Measurements from ENCODE around the gene PSMD3. TPM values are rescaled to one million over a fixed set of nuclear protein-coding genes. Genes with fewer than 3 reads are reported as not detected.

Gene PSMD3
- polyA plus RNA-seq, 2 of the 4 experiments (the other 2 are of a cell fraction): 87.7 to 193 TPM

DNA sequence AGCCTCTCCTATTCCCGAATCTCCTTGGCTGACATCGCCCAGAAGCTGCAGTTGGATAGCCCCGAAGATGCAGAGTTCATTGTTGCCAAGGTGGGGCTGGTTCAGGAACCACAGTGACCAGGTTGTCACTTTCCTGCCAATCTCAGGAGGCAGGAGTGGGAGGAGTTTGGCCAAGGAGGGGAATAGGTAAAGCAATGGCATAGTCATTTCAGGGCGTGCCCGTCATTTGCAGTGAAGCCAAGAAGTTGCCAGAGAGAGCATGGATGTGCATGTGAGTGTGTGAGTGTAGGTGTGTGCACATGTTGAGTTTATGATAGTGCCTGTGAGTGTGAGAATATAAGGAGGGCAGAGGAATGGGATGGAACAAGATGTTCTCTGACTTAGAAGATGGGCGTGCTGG lies 14.8 kb downstream of the PSMD3 start (continued):
- TF ChIP-seq EHMT2 (IDR thresholded peaks at IDR 0.05; ENCODE audit: low read depth) (no peak), RAD21 (conservative IDR thresholded peaks at IDR 0.05 in 1 of 2, IDR thresholded peaks at IDR 0.05 in 1 of 2) (no peak)

- Histone ChIP-seq H3K4me3 (no peak overlapping the region), H3K27ac (no peak overlapping the region), H3K4me2 (no peak overlapping the region), H3K9me3 (no peaks in the 10 kb centered on the region), H3K4me1 (no peaks in the 10 kb centered on the region)
- no peak for TF ChIP-seq KDM1A (IDR thresholded peaks at IDR 0.05; ENCODE audit: low read depth)
- TF ChIP-seq POLR2AphosphoS2 (conservative IDR thresholded peaks at IDR 0.05; ENCODE audit: low read length): no peak
- ATAC-seq (no peak), FAIRE-seq (no peak), DNase-seq (ENCODE audit: low read depth in 1 of 2, low spot score in 1 of 2) (no peak)
- WGBS (ENCODE audit: missing lambda C conversion rate): 95% methylated on average over 8 of the region's 8 CpGs
- ChIA-PET POLR2A (no interaction called here), CTCF (interaction anchor here (1.4 to 24.9 kb wide), 4 partner anchors 18 to 116 kb away, joined by 3 to 625 read pairs (median 54); partner anchors contain the start of gene CSF3)
Measured at GRCh38 chr17:39996162-39996561, 15.6 kb downstream of the PSMD3 start.

GRCh38 chr17:39996800-39997199 lies 16.2 kb downstream of the PSMD3 start:
- ATAC-seq (no peak), FAIRE-seq (no peak), DNase-seq (ENCODE audit: low read depth in 1 of 2, low spot score in 1 of 2) (no peak)
- Histone ChIP-seq H3K27ac (no peak overlapping the region), H3K4me3 (no peak overlapping the region), H3K9me3 (no peaks in the 10 kb centered on the region), H3K4me2 (no peak overlapping the region), H3K4me1 (no peaks in the 10 kb centered on the region)
- CTCF ChIA-PET: interaction anchor here (1.0 to 24.9 kb wide), 8 partner anchors 10 to 172 kb away, joined by 3 to 625 read pairs (median 5); partner anchors contain the start of genes CSF3, MED24 and PSMD3
- TF ChIP-seq RAD21 (conservative IDR thresholded peaks at IDR 0.05 in 1 of 2, IDR thresholded peaks at IDR 0.05 in 1 of 2): no peak
- TF ChIP-seq, protein P1, sequence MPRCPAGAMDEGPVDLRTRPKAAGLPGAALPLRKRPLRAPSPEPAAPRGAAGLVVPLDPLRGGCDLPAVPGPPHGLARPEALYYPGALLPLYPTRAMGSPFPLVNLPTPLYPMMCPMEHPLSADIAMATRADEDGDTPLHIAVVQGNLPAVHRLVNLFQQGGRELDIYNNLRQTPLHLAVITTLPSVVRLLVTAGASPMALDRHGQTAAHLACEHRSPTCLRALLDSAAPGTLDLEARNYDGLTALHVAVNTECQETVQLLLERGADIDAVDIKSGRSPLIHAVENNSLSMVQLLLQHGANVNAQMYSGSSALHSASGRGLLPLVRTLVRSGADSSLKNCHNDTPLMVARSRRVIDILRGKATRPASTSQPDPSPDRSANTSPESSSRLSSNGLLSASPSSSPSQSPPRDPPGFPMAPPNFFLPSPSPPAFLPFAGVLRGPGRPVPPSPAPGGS (IDR thresholded peaks at IDR 0.05): no peak
- no peak for TF ChIP-seq JUN (IDR thresholded peaks at IDR 0.05)
- TF ChIP-seq, protein P2, sequence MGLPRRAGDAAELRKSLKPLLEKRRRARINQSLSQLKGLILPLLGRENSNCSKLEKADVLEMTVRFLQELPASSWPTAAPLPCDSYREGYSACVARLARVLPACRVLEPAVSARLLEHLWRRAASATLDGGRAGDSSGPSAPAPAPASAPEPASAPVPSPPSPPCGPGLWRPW (IDR thresholded peaks at IDR 0.05): no peak
- TF ChIP-seq BHLHE40 (IDR thresholded peaks at IDR 0.05; ENCODE audit: low read depth, low read length): no peak
- TF ChIP-seq HOXB13 (CRISPR knock-in tag; IDR thresholded peaks at IDR 0.05; ENCODE audit: low read depth): no peak
- TF ChIP-seq CEBPB (IDR thresholded peaks at IDR 0.05): no peak
- no peak for TF ChIP-seq POLR2A (IDR thresholded peaks at IDR 0.05; ENCODE audit: low read length)
- no peak for TF ChIP-seq MAZ (IDR thresholded peaks at IDR 0.05; ENCODE audit: borderline replicate concordance, low read depth, low read length)
- no peak for TF ChIP-seq HOXA7 (CRISPR knock-in tag; IDR thresholded peaks at IDR 0.05)
- no peak for TF ChIP-seq HEYL (CRISPR knock-in tag; IDR thresholded peaks at IDR 0.05)
- no peak for TF ChIP-seq TP53 (CRISPR knock-in tag; IDR thresholded peaks at IDR 0.05)
- TF ChIP-seq POLR2AphosphoS2 (conservative IDR thresholded peaks at IDR 0.05; ENCODE audit: low read length): no peak
- no peak for TF ChIP-seq ATOH8 (CRISPR knock-in tag; IDR thresholded peaks at IDR 0.05; ENCODE audit: low read depth)
- no peak for TF ChIP-seq FOSL2 (IDR thresholded peaks at IDR 0.05)
- TF ChIP-seq FOSL2 (CRISPR knock-in tag; IDR thresholded peaks at IDR 0.05): no peak
- POLR2A ChIA-PET: no interaction called here
- 67% methylated on average over 6 of the region's 6 CpGs for WGBS (ENCODE audit: missing lambda C conversion rate)

DNA sequence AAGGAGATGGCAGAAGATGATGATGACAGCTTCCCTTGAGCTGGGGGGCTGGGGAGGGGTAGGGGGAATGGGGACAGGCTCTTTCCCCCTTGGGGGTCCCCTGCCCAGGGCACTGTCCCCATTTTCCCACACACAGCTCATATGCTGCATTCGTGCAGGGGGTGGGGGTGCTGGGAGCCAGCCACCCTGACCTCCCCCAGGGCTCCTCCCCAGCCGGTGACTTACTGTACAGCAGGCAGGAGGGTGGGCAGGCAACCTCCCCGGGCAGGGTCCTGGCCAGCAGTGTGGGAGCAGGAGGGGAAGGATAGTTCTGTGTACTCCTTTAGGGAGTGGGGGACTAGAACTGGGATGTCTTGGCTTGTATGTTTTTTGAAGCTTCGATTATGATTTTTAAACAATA lies 16.9 kb downstream of the PSMD3 start:
- ATAC-seq: peak; percentile 14 to 15; a peak in 3 of 6 replicates

More for the DNA sequence above, 16.9 kb downstream of the PSMD3 start:
- no peak overlapping the region for H3K4me2 ChIP-seq
- 85% methylated on average over 4 of the region's 4 CpGs for WGBS (ENCODE audit: missing lambda C conversion rate)
- ChIA-PET CTCF (interaction anchor here (0.9 to 24.9 kb wide), 9 partner anchors 9 to 171 kb away, joined by 3 to 625 read pairs (median 5); partner anchors contain the start of genes CSF3, MED24 and PSMD3), POLR2A (interaction anchor here (0.5 to 1.3 kb wide), 2 partner anchors 17 to 102 kb away, joined by 3 to 6 read pairs; partner anchors contain the start of gene PSMD3)
- no peaks in the 10 kb centered on the region for H3K4me1 ChIP-seq
- no peaks in the 10 kb centered on the region for H3K9me3 ChIP-seq
- DNase-seq (ENCODE audit: low read depth in 1 of 2, low spot score in 1 of 2) (no peak), FAIRE-seq (no peak)
- no peak overlapping the region for H3K27ac ChIP-seq
- TF ChIP-seq EP300 (IDR thresholded peaks at IDR 0.05) (no peak), MAFK (IDR thresholded peaks at IDR 0.05; ENCODE audit: partially characterized antibody) (no peak), SMC3 (IDR thresholded peaks at IDR 0.05) (no peak), NPAS2 (CRISPR knock-in tag; IDR thresholded peaks at IDR 0.05; ENCODE audit: borderline replicate concordance) (no peak), NR3C1 (IDR thresholded peaks at IDR 0.05) (no peak), TFCP2L1 (CRISPR knock-in tag; IDR thresholded peaks at IDR 0.05) (no peak), RNF2 (IDR thresholded peaks at IDR 0.05; ENCODE audit: borderline replicate concordance, low read depth) (no peak), RCOR1 (IDR thresholded peaks at IDR 0.05; ENCODE audit: low read depth, low read length) (no peak), ZFP36 (IDR thresholded peaks at IDR 0.05; ENCODE audit: borderline replicate concordance, partially characterized antibody) (no peak), HOXB5 (CRISPR knock-in tag; IDR thresholded peaks at IDR 0.05) (no peak), CEBPB (IDR thresholded peaks at IDR 0.05) (no peak), ZNF302 (CRISPR knock-in tag; IDR thresholded peaks at IDR 0.05) (no peak), ZSCAN20 (CRISPR knock-in tag; IDR thresholded peaks at IDR 0.05) (no peak), GATA3 (IDR thresholded peaks at IDR 0.05; ENCODE audit: borderline replicate concordance) (no peak), PHF8 (IDR thresholded peaks at IDR 0.05; ENCODE audit: borderline replicate concordance, low read depth) (no peak), KDM5A (IDR thresholded peaks at IDR 0.05) (no peak)
- no peak overlapping the region for H3K4me3 ChIP-seq
